DND-41 (cell line): ENCODE results near the gene PRDM5.

ENCODE experiments used
- CTCF ChIP-seq: IDR thresholded peaks from 2 replicates; pipeline ENCODE4 v1.5.1; 2012; ENCODE audit warnings: borderline replicate concordance, low read length, moderate library complexity, mild to moderate bottlenecking; ENCODE audit not compliant: poor library complexity, severe bottlenecking; ENCODE audit errors: extremely low read depth
- EZH2 ChIP-seq: IDR thresholded peaks from 3 replicates; pipeline ENCODE4 v1.6.1; 2012; ENCODE audit warnings: borderline replicate concordance, low read depth, mild to moderate bottlenecking, moderate library complexity, low read length, inconsistent platforms; ENCODE audit not compliant: severe bottlenecking

- TF ChIP-seq CTCF (no peak), EZH2 (no peak)
Observed at GRCh38 chr4:120826449-120826848, 96.1 kb downstream of the PRDM5 start.
